Prostate gland (tissue), 2 donors: ENCODE results near the gene PIGW.

Experiments
- CTCF ChIP-seq, 4 experiments: fragments of 200-600 bp in 2 of 4; fragments of 450-650 bp in 2 of 4; sonication (generic) in 2 of 4; IDR thresholded peaks; 1 replicate in 3 of 4; 2 replicates in 1 of 4; pipeline ENCODE4 v1.5.1; 2016 to 2019; ENCODE audit warnings: antibody characterized with exemption in 4 of 4, mild to moderate bottlenecking in 2 of 4, moderate library complexity in 2 of 4
- POLR2AphosphoS5 ChIP-seq: sonication (generic); formaldehyde crosslinking; IDR thresholded peaks from one replicate; pipeline ENCODE4 v1.6.1; 2017; ENCODE audit warnings: antibody characterized with exemption

DNA sequence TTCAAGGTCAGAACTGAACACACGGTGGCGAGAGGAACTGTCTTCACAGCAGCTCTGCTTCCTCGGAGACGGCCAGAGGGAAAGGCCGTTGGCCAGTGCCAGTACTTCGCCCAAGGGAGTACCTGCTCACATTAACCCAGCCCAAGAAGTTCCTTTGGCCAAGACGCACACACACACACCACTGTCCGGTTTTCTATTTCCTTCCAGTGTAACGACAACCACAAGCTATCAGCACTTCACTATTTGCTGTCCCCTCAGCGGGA is 9.2 kb downstream of the PIGW start:
- TF ChIP-seq POLR2AphosphoS5 (peak; percentile 3), CTCF (IDR thresholded peaks at IDR 0.05) (peak in 1 of 4 experiments; percentile 37)
